ENCODE results near the gene ZNRF1.
"Not testable (repeated sequence)": the region's sequence is repeated elsewhere in the genome, so short reads cannot be mapped to it uniquely, and the experiment has no call there.

Gene ZNRF1

GRCh38 chr16:74998481-74999218 lies at the start of gene ZNRF1:
TSS of gene ZNRF1 (plus strand) at chr16:74999024. CDS start at chr16:74999672, 648 bp downstream.
- DNase-seq, result peak; percentile 52 to 94 (median 94)

GRCh38 chr16:74949309-74949708 lies 49.5 kb upstream of the ZNRF1 start:
- no peak for DNase-seq

- no peak for DNase-seq
These were observed 48.3 kb upstream of the ZNRF1 start for GRCh38 chr16:74950511-74950910.

- DNase-seq, result no peak
These were observed 47.6 kb upstream of the ZNRF1 start for GRCh38 chr16:74951206-74951605.

- DNase-seq, result no peak
These were observed 47.1 kb upstream of the ZNRF1 start for GRCh38 chr16:74951681-74952080.

GRCh38 chr16:74954763-74955162 lies 44.1 kb upstream of the ZNRF1 start:
- no peak for DNase-seq

GRCh38 chr16:74973304-74973703 lies 25.5 kb upstream of the ZNRF1 start:
- DNase-seq, result no peak

- DNase-seq, result no peak
These were observed 23.2 kb upstream of the ZNRF1 start for GRCh38 chr16:74975591-74975990.

GRCh38 chr16:74982256-74982655 lies 16.6 kb upstream of the ZNRF1 start:
- DNase-seq, result peak in 1 of 3 experiments; percentile 31

- no peak for DNase-seq
These were observed 14.7 kb upstream of the ZNRF1 start for GRCh38 chr16:74984194-74984528.

- peak; percentile 95 to 99 (median 97) for DNase-seq
These were observed 14.1 kb upstream of the ZNRF1 start, which contains the start of gene WDR59 for GRCh38 chr16:74984529-74985296. TSS of gene WDR59 (minus strand) at chr16:74985123. CDS start at chr16:74985017, 106 bp downstream.

- DNase-seq, result no peak
These were observed 11.7 kb upstream of the ZNRF1 start for GRCh38 chr16:74987027-74987681.

GRCh38 chr16:74989864-74990263 lies 9.0 kb upstream of the ZNRF1 start:
- DNase-seq, result not testable (repeated sequence)

GRCh38 chr16:74990832-74991231 lies 8.0 kb upstream of the ZNRF1 start:
- DNase-seq, result no peak

GRCh38 chr16:74991268-74991592 lies 7.6 kb upstream of the ZNRF1 start:
- DNase-seq, result no peak

GRCh38 chr16:74991593-74992403 lies 7.0 kb upstream of the ZNRF1 start:
- no peak for DNase-seq

GRCh38 chr16:74995986-74996385 lies 2.8 kb upstream of the ZNRF1 start:
- DNase-seq, result peak in 1 of 3 experiments; percentile 6

- peak in 1 of 3 experiments; percentile 4 for DNase-seq
These were observed 1.8 kb upstream of the ZNRF1 start for GRCh38 chr16:74997042-74997491.

GRCh38 chr16:74999219-74999608 lies 390 bp downstream of the ZNRF1 start:
- peak; percentile 51 to 73 (median 69) for DNase-seq

GRCh38 chr16:74999609-75000480 lies 1.0 kb downstream of the ZNRF1 start:
- DNase-seq, result peak; percentile 5 to 90 (median 83)

GRCh38 chr16:75000481-75001081 lies 1.8 kb downstream of the ZNRF1 start:
- DNase-seq, result peak in 2 of 3 experiments; percentile 38 to 60

Data from NCI-H1417 (cell line).